Activated CD4-positive, alpha-beta T cell treated with anti-CD3 and anti-CD28 coated beads for 48 hours (primary cell): ENCODE data around the gene HSFX1.
"Not testable (repeated sequence)": the region's sequence is repeated elsewhere in the genome, so short reads cannot be mapped to it uniquely, and the experiment has no call there.

Experiments
- DNase-seq: peaks from one replicate; pipeline ENCODE4 v3.0.0-alpha.2; 2020

HSFX1 gene

DNA sequence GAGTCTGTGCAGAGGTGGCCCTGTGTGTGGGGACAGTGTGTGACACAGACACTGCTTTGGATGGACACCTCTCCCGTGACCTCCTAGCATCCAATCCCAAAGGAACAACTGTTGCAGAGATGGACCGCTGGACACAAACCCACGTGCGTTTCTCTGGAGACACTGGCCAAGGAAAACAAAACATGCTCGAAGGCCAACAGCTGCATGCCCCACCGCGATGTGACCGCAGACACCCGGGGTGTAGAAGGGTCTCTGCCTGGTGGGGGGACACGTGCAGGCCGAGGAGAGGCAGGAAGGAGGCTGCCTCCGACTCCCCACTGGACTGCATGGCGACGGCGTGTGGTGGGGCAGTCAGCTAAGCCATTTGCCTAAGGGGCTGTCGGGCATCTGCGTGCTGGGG lies at the start of gene HSFX1:
Gene HSFX1 (plus strand): TSS at position 301 of the 400 bp plus-strand sequence. CDS start 614 bp downstream, outside the sequence.
- not testable (repeated sequence) for DNase-seq

GRCh38 chrX:149727308-149727707 lies 46.6 kb upstream of the HSFX1 start:
- DNase-seq = not testable (repeated sequence)

DNA sequence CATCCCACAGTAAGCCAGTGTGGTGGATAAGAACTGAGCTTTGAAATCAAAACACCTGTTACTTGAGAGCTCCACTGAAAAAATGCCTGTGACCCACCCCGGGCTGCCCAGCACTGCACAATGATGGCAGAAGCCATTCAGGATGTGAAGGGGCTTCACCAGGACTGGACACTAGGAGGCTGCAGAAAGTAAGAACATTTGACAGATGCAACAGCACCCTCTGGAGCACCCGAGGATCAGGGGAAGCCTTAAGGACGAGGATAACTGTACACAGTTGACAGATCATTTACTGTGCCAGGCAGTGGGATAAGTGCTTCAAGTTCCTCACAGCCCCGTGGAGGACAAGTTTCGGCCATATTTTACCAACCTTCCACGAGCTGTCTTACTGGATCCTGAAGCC lies 31.6 kb upstream of the HSFX1 start:
- DNase-seq = not testable (repeated sequence)

GRCh38 chrX:149746390-149747007 lies 27.4 kb upstream of the HSFX1 start:
- not testable (repeated sequence) for DNase-seq

DNA sequence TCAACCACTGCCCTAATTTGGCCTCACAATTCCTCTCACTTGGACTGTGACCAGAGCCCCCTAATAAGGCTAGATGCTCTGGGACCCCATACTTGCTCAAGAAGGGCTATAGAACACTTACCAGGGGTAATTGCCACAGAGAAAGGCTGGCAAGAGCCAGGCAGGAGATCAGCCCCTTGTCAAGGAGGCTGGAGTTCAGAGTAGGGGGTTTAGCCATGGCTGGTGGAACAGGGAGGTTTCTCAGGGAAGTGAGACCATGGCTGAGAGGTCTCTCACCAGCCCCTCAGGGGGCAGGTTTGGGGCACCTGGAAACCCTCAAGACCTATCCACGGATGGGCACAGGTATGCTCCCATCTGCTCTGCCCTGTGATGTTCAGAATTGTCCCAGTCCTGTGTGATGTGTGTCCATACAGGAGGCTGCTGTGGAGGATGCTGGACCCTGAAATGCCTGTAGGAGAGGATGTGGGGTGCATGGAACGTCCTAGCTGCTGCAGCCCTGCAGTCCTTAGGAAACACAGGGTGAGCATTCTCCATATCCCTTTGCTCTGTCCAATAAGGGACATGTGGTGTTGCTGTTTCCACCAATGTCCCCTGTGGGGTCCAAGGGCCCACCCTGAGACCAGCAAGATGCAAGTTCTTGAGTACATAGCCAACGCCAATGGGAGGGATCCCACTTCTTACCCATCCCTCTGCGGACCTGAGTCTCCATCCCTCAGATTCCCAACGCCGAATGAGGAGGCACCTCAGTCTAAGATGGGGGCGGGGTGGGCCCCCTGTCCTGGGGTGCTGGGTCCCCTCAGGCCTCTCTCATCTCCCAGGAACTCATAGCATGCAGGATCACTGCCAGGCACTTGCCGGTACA lies 16.4 kb upstream of the HSFX1 start:
- no peak for DNase-seq

DNA sequence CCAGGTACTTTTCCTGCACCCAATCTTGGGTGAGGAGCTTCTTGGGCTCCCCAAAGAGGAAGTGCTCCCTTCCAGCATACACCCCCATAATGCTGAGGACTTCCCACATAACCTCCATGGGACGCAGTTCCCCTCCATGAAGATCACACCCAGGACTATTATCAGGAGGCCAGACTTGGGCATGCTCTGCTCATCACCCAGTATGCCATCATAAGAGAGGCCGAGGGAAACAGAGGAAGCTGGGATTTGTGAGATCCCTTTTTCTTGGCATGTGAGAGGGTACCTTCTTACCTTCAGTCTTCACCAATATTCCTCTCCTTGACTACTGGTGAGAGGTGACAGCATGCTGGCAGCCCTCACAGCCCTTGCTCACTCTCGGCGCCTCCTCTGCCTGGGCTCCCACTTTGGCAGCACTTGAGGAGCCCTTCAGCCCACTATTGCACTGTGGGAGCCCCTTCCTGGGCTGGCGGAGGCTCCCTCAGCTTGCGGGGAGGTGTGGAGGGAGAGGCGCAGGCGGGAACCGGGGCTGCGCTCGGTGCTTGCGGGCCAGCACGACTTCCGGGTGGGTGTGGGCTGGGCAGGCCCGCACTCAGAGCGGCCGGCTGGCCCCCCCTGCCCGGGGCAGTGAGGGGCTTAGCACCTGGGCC lies 15.7 kb upstream of the HSFX1 start:
- no peak for DNase-seq

- not testable (repeated sequence) for DNase-seq
Measured at GRCh38 chrX:149758715-149759078, 15.2 kb upstream of the HSFX1 start.

DNA sequence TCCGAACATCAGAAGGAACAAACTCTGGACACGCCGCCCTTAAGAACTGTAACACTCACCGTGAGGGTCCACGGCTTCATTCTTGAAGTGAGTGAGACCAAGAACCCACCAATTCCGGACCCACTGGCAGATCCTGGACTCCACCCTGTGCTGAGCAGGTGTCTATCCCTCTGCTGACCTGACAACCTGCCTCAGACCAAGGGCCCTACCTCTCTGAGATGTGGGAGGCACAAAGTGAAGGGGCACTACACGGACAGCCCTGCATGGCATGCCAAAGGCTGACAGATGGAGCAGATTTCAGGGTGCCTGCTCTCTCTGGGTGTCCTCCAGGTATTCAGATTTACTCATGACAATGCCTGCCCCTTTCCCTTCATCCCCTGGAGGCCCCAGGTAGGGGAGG lies 14.0 kb upstream of the HSFX1 start:
- DNase-seq = no peak

GRCh38 chrX:149760965-149761364 lies 12.9 kb upstream of the HSFX1 start:
- no peak for DNase-seq

- DNase-seq = not testable (repeated sequence)
Measured at GRCh38 chrX:149761858-149762674, 11.8 kb upstream of the HSFX1 start.

DNA sequence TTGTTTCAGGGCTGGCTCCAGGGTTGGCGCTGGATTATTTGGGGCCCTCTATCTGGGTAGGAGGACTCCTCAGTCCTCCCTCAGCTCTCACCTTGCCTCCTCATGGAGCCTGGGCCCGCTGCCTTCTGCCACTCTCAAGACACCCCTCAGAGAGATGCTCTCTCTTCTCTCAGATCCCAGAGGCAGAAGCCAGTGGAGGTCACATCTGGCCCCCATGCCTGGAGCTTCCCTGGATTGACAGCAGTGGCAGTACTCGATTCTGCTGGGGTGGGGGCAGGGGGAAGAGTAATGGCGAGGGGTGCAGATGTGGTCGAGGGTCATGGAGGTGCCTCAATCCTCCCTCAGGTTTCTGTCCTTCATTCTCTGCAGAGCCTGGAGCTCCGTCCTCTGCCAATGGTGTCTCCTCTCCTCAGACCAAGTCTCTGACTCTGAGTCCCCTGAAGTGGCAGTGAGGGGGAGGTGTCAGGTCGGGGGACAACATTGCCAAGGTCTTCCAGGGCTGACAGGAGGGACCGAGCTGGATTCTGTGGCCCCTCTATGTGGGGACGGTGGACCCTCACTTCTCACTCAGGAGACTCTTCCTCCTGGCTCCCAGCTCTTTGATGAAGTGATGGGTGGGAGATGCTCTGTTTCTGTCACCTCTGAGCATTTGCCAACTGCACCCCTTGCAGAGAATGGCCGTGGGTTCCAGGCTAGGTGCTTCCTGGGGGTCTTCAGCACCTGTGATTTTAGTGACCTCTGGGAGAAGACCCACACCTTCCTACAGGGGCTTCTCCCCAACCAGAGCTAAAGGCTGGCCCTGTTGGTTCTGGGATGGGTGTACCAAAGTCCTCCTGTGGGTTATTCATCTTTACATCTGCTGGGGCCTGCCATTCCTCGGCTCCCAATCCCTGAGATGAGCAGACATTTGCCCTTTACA lies 10.9 kb upstream of the HSFX1 start:
- no peak for DNase-seq

DNA sequence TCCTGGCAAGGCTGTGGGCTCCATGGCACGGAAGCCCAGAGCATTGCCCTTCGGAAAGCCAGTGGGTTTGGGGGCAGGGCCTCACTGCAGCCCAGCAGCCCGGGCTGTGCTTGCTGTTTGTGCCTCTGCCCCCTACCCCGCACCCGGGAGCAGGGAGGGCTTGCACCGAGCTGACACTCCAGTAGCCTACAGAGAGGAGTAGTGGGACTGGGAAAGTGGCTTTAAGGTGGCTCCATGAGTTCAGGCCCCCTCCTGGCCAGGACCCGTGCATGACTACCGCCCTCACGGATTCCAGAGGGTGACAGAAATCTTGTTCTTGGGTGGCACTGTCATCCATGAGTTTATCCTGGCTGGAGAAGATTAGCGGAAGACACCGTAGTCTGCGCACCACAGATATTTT lies 3.5 kb upstream of the HSFX1 start:
- not testable (repeated sequence) for DNase-seq

GRCh38 chrX:149773026-149773425 lies 842 bp upstream of the HSFX1 start:
- DNase-seq = not testable (repeated sequence)

DNA sequence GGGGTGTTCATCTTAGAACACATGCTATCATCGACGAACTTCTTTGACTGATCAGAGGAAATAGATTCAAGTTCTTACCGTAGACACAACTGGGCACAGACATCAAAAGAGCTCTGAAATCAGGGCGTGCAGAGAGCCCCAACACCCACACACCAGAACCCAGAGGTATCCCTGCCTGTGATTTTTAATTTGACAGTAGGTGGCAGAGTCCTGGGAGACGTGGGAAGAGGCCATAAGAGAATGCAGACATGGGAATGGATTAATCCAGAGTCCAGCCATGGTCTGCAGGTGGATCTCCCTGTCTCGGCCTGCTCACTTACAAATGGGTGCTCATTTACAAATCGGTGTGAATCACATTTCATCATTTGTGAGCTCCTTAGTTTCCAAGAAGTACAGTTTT lies 4.1 kb downstream of the HSFX1 start:
- DNase-seq = not testable (repeated sequence)

- not testable (repeated sequence) for DNase-seq
Measured at GRCh38 chrX:149781727-149782126, 7.9 kb downstream of the HSFX1 start, which contains the start of gene MAGEA9. MAGEA9 (plus strand) TSS chrX:149781930; CDS start chrX:149786211, 4,281 bp downstream.

GRCh38 chrX:149795531-149795930 lies 21.7 kb downstream of the HSFX1 start:
- not testable (repeated sequence) for DNase-seq

DNA sequence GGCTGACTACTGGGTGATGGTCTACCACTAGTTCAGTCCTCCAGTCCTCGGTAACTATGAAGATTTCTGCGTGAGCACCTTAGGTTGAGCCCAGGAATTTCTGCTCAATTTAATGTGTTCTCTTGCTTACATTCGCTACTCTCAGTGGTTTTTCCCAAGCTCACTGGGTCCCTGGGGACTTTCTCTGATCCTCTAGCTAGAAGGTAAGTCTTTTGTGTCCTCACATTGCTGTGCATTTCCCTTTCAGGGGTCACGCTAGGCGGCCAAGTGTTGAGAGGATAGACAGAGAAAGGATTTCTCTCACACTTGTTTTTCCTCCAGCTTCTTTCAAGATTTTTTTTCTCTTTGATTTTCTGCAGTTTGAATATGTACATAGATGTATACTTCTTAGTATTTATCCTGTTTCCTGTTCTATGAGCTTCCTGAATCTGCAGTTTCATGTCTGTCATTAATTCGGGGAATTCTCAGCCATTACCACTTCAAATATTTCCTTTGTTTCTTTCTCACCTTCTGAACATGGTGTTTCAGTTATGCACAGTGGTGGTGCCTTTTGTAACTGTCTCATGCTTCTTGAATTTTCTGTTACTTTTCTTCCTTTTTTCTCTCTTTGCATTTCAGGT lies 25.3 kb downstream of the HSFX1 start:
- no peak for DNase-seq

- DNase-seq = no peak
Measured at GRCh38 chrX:149799938-149800337, 26.1 kb downstream of the HSFX1 start.

DNA sequence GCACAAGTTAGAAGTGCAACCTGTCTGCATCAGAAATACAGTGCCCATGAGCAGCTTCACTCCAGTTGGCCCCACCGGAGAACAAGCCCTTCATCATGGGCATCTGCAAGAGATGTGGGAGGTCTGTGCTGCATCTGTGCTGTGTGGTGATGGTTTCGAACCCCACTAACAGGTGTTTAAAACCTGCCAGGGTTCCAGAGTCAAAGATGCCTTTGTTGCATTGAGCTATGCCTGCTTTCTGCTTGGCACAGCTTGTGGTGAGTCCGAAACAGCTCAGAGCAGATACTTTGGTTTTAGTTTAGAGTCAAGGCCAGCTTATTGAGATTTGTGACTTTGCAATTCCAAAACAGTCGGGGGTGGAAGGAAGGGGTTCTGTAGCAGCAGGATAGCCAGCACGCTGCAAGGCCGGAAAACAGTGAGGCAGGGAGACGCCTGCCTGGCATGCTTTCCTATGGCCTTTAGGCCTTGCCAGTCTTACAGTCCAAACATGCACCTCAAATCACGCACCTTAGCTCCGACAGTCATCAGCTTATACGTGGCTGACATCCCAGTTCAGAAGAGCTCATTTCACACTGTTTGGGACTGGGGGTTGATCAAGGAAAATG lies 29.7 kb downstream of the HSFX1 start:
- DNase-seq = no peak

DNA sequence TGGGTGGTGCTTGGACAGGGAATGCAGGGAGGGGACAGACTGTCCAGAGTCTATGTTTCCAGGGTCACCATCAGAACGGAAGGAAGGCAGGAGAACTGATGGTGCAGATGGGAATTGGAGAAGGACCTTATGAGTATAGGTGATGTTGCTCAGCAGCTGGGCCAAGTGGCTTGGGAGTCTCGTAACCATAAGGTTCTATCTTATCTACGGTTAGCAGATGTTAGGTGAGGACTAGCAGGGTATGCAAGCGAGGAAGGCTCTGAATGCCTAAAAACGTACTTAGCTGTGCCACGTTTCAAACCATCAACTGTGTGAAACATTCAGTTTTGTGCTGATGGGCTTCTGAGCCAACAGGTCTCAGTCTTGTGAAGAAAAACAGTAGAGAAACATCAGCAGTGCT lies 30.2 kb downstream of the HSFX1 start:
- no peak for DNase-seq
